Measurements from ENCODE around the gene ZFP91.
A peak's percentile ranks its signal among the peaks of the same experiment; 100 is the strongest.

Gene ZFP91

GRCh38 chr11:58615559-58615958 is 36.7 kb downstream of the ZFP91 start:
- no peak overlapping the region for H3K4me3 ChIP-seq (ENCODE audit: control insufficient read depth, low read depth, low read length)
- no peak for DNase-seq (ENCODE audit: low read depth)
- no peak for TF ChIP-seq CTCF (conservative IDR thresholded peaks at IDR 0.05; ENCODE audit: control insufficient read depth, insufficient read depth, low read depth, low read length)

- no peak overlapping the region for H3K4me3 ChIP-seq (ENCODE audit: control insufficient read depth, low read depth, low read length)
- DNase-seq (ENCODE audit: low read depth) = peak; percentile 96
These were observed 37.7 kb downstream of the ZFP91 start for GRCh38 chr11:58616594-58616993.

GRCh38 chr11:58617976-58618557 is 39.2 kb downstream of the ZFP91 start:
- peak; percentile 8 for TF ChIP-seq CTCF (conservative IDR thresholded peaks at IDR 0.05; ENCODE audit: control insufficient read depth, insufficient read depth, low read depth, low read length)
- H3K4me3 ChIP-seq (ENCODE audit: control insufficient read depth, low read depth, low read length) = no peak overlapping the region
- DNase-seq (ENCODE audit: low read depth) = no peak

More at GRCh38 chr11:58616594-58616993, 37.7 kb downstream of the ZFP91 start:
- TF ChIP-seq CTCF (conservative IDR thresholded peaks at IDR 0.05; ENCODE audit: control insufficient read depth, insufficient read depth, low read depth, low read length) = no peak

- no peak for TF ChIP-seq CTCF (conservative IDR thresholded peaks at IDR 0.05; ENCODE audit: control insufficient read depth, insufficient read depth, low read depth, low read length)
- no peak overlapping the region for H3K4me3 ChIP-seq (ENCODE audit: control insufficient read depth, low read depth, low read length)
- DNase-seq (ENCODE audit: low read depth) = no peak
These were observed 42.9 kb downstream of the ZFP91 start for GRCh38 chr11:58621586-58622262.

GRCh38 chr11:58622344-58622743 is 43.5 kb downstream of the ZFP91 start, which contains the start of gene CNTF:
Gene CNTF, plus strand, starts transcription at chr11:58622665. Its CDS starts 88 bp downstream, at chr11:58622753.
- no peak for TF ChIP-seq CTCF (conservative IDR thresholded peaks at IDR 0.05; ENCODE audit: control insufficient read depth, insufficient read depth, low read depth, low read length)
- H3K4me3 ChIP-seq (ENCODE audit: control insufficient read depth, low read depth, low read length) = no peak within 1 kb of the TSS
- DNase-seq (ENCODE audit: low read depth) = peak; percentile 3

GRCh38 chr11:58625086-58625485 is 46.2 kb downstream of the ZFP91 start:
- DNase-seq (ENCODE audit: low read depth) = peak; percentile 57
- TF ChIP-seq CTCF (conservative IDR thresholded peaks at IDR 0.05; ENCODE audit: control insufficient read depth, insufficient read depth, low read depth, low read length) = no peak

More at GRCh38 chr11:58625086-58625485, 46.2 kb downstream of the ZFP91 start:
- no peak overlapping the region for H3K4me3 ChIP-seq (ENCODE audit: control insufficient read depth, low read depth, low read length)
